Ascending aorta (tissue), 2 donors: ENCODE measurements around the gene TSPAN15. TPM values are rescaled to one million over a fixed set of nuclear protein-coding genes. Genes with fewer than 3 reads are reported as not detected.

ENCODE experiments used
- DNase-seq, 2 donors: peaks; one replicate each; pipeline ENCODE4 v3.0.0-alpha.2; 2019; ENCODE audit warnings: low spot score in 2 of 2
- H3K27ac ChIP-seq, 2 donors: fragments of 200-600 bp; sonication (generic); one replicate each; pipeline ENCODE4 v1.5.1; 2016 to 2017; ENCODE audit warnings: mild to moderate bottlenecking in 1 of 2
- H3K27me3 ChIP-seq: fragments of 200-600 bp; sonication (generic); one replicate; pipeline ENCODE4 v1.5.1; 2017
- H3K36me3 ChIP-seq, 2 donors: fragments of 200-600 bp; sonication (generic); one replicate each; pipeline ENCODE4 v1.5.1; 2016
- H3K4me1 ChIP-seq, 2 donors: fragments of 200-600 bp; sonication (generic); one replicate each; pipeline ENCODE4 v1.5.1; 2016 to 2017; ENCODE audit warnings: mild to moderate bottlenecking in 1 of 2
- H3K4me3 ChIP-seq, 2 donors: fragments of 200-600 bp; sonication (generic); one replicate each; pipeline ENCODE4 v1.5.1; 2016 to 2017; ENCODE audit warnings: mild to moderate bottlenecking in 1 of 2
- H3K9me3 ChIP-seq, 2 donors: fragments of 200-600 bp; sonication (generic); one replicate each; pipeline ENCODE4 v1.5.1; 2016
- CTCF ChIP-seq, 3 experiments: fragments of 200-600 bp in 2 of 3; fragments of 450-650 bp in 1 of 3; sonication (generic) in 2 of 3; IDR thresholded peaks; one replicate each; pipeline ENCODE4 v1.5.1; 2016 to 2019; ENCODE audit warnings: antibody characterized with exemption in 3 of 3, mild to moderate bottlenecking in 1 of 3, moderate library complexity in 1 of 3
- intact Hi-C: fragments of 100-400 bp; cut with DNase I; formaldehyde crosslinking; loops from one replicate; pipeline ENCODE4 v1.15.1; 2023
- total RNA-seq: library from RNA; depleted of rRNA; stranded (reverse); fragments of >200 nt; gene quantifications from one replicate; pipeline ENCODE4 v1.1.0, GENCODE V29; 2016

Gene TSPAN15
- total RNA-seq, 1 donor from 2014 or later = 31.9 TPM

GRCh38 chr10:69472544-69472943, 21.3 kb downstream of the TSPAN15 start:
- Histone ChIP-seq H3K27ac (no peak overlapping the region), H3K36me3 (no peaks in the 10 kb centered on the region), H3K27me3 (no peaks in the 10 kb centered on the region), H3K4me1 (peaks cover 2 to 10% of the 10 kb centered on the region in 2 donors), H3K4me3 (no peak overlapping the region), H3K9me3 (no peaks in the 10 kb centered on the region)
- intact Hi-C loops = no loop called here
- no peak for TF ChIP-seq CTCF (IDR thresholded peaks at IDR 0.05)
- DNase-seq = no peak

GRCh38 chr10:69473304-69473990, 22.2 kb downstream of the TSPAN15 start:
- Histone ChIP-seq H3K4me3 (no peak overlapping the region), H3K27me3 (no peaks in the 10 kb centered on the region), H3K36me3 (no peaks in the 10 kb centered on the region), H3K27ac (no peak overlapping the region), H3K9me3 (no peaks in the 10 kb centered on the region), H3K4me1 (peaks cover 2 to 10% of the 10 kb centered on the region in 2 donors)
- DNase-seq = no peak
- intact Hi-C loops = no loop called here
- no peak for TF ChIP-seq CTCF (IDR thresholded peaks at IDR 0.05)

- no peak for TF ChIP-seq CTCF (IDR thresholded peaks at IDR 0.05)
- intact Hi-C loops = no loop called here
- no peaks in the 10 kb centered on the region for H3K27me3 ChIP-seq
- peaks cover 13 to 21% of the 10 kb centered on the region in 2 donors for H3K4me1 ChIP-seq
- H3K9me3 ChIP-seq = no peaks in the 10 kb centered on the region
- no peak overlapping the region for H3K4me3 ChIP-seq
- no peaks in the 10 kb centered on the region for H3K36me3 ChIP-seq
- no peak for DNase-seq
- H3K27ac ChIP-seq = peak overlapping the region; percentile 33 to 53
These were observed 23.6 kb downstream of the TSPAN15 start for GRCh38 chr10:69474742-69475432.

GRCh38 chr10:69475433-69475830, 24.2 kb downstream of the TSPAN15 start:
- Histone ChIP-seq H3K36me3 (no peaks in the 10 kb centered on the region), H3K27me3 (no peaks in the 10 kb centered on the region), H3K27ac (peak overlapping the region; percentile 14 to 53), H3K4me3 (no peak overlapping the region), H3K9me3 (no peaks in the 10 kb centered on the region), H3K4me1 (peaks cover 19 to 26% of the 10 kb centered on the region in 2 donors)
- no peak for TF ChIP-seq CTCF (IDR thresholded peaks at IDR 0.05)
- intact Hi-C loops = no loop called here
- no peak for DNase-seq

- intact Hi-C loops = no loop called here
- H3K4me3 ChIP-seq = no peak overlapping the region
- no peak for DNase-seq
- no peak for TF ChIP-seq CTCF (IDR thresholded peaks at IDR 0.05)
- no peaks in the 10 kb centered on the region for H3K36me3 ChIP-seq
- peaks cover 20 to 31% of the 10 kb centered on the region in 2 donors for H3K4me1 ChIP-seq
- peak overlapping the region; percentile 4 to 87 for H3K27ac ChIP-seq
- no peaks in the 10 kb centered on the region for H3K9me3 ChIP-seq
- no peaks in the 10 kb centered on the region for H3K27me3 ChIP-seq
These were observed 26.8 kb downstream of the TSPAN15 start for GRCh38 chr10:69477968-69478597.
